HG03521 (cell line): Measurements from ENCODE around the gene BBOX1.
"Not testable (repeated sequence)": the region's sequence is repeated elsewhere in the genome, so short reads cannot be mapped to it uniquely, and the experiment has no call there.

Experiments
- ATAC-seq: cut with Tn5 transposase; IDR thresholded peaks from one replicate; pipeline ENCODE4 v1.9.1; 2021; ENCODE audit warnings: mild to moderate bottlenecking, moderate library complexity; ENCODE audit not compliant: unreplicated experiment

BBOX1 gene

DNA sequence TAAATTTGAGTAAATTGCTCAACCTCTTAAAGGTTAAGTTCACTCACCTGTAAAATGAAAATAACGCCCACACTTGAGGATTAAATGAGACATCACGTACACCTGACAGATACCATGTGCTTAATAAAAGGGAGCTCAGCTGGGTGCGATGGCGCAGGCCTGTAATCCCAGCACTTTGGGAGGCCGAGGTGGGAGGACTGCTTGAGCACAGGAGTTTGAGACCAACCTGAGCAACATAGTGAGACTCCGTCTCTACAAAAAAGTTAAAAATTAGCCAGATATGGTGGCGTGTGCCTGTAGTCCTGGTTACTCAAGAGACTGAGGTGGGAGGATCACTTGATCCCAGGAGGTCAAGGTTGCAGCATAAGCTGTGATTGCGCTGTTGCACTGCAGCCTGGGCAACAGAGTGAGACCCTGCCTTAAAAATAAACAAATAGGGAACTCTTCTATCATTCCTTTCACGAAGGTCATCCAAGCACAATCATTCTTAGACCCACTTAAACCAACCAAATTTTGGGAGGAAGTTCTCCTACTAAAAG lies 134.1 kb downstream of the BBOX1 start:
- ATAC-seq, result no peak

- ATAC-seq, result not testable (repeated sequence)
These were observed 134.9 kb downstream of the BBOX1 start for GRCh38 chr11:27175562-27175961.
